NCI-H1048 (cell line): ENCODE data around the gene TIMM44.
"Not testable (repeated sequence)": the region's sequence is repeated elsewhere in the genome, so short reads cannot be mapped to it uniquely, and the experiment has no call there.

Experiments used
- DNase-seq: peaks from one replicate; lab custom pipeline; 2025; lab: John Stamatoyannopoulos, UW

Gene TIMM44

GRCh38 chr19:7947939-7948338 is 4.5 kb upstream of the TIMM44 start:
- DNase-seq: no peak

- peak; percentile 55 for DNase-seq
Observed at GRCh38 chr19:7944177-7944761, 803 bp upstream of the TIMM44 start.

- DNase-seq: no peak
Observed at GRCh38 chr19:7942981-7943443, 454 bp downstream of the TIMM44 start.

- no peak for DNase-seq
Observed at GRCh38 chr19:7941895-7942596, 1.4 kb downstream of the TIMM44 start.

GRCh38 chr19:7940841-7941240 is 2.6 kb downstream of the TIMM44 start:
- DNase-seq: no peak

- no peak for DNase-seq
Observed at GRCh38 chr19:7934766-7935165, 8.7 kb downstream of the TIMM44 start.

- no peak for DNase-seq
Observed at GRCh38 chr19:7933828-7934725, 9.4 kb downstream of the TIMM44 start.

- DNase-seq: no peak
Observed at GRCh38 chr19:7933411-7933810, 10.1 kb downstream of the TIMM44 start.

- no peak for DNase-seq
Observed at GRCh38 chr19:7932930-7933300, 10.6 kb downstream of the TIMM44 start.

- no peak for DNase-seq
Observed at GRCh38 chr19:7932276-7932929, 11.1 kb downstream of the TIMM44 start.

GRCh38 chr19:7931221-7932061 is 12.0 kb downstream of the TIMM44 start:
- DNase-seq: no peak

- no peak for DNase-seq
Observed at GRCh38 chr19:7930765-7931164, 12.7 kb downstream of the TIMM44 start.

- not testable (repeated sequence) for DNase-seq
Observed at GRCh38 chr19:7930030-7930429, 13.4 kb downstream of the TIMM44 start.

GRCh38 chr19:7928741-7929701 is 14.4 kb downstream of the TIMM44 start:
- DNase-seq: peak; percentile 18

- no peak for DNase-seq
Observed at GRCh38 chr19:7928334-7928706, 15.1 kb downstream of the TIMM44 start.

GRCh38 chr19:7927605-7928333 is 15.7 kb downstream of the TIMM44 start:
- DNase-seq: no peak

GRCh38 chr19:7926727-7927604 is 16.5 kb downstream of the TIMM44 start:
- no peak for DNase-seq

- peak; percentile 12 for DNase-seq
Observed at GRCh38 chr19:7926021-7926726, 17.3 kb downstream of the TIMM44 start, which contains the start of gene CTXN1. TSS of gene CTXN1 (minus strand) at chr19:7926135. CDS start at chr19:7925538, 597 bp downstream.
